Measurements from ENCODE around the gene LRG1.
"Not testable (repeated sequence)": the region's sequence is repeated elsewhere in the genome, so short reads cannot be mapped to it uniquely, and the experiment has no call there.

- not testable (repeated sequence) for TF ChIP-seq POLR2A, CTCF, POLR2AphosphoS5, EP300 (IDR thresholded peaks at IDR 0.05)
These were observed 12.5 kb downstream of the LRG1 start for GRCh38 chr19:4527377-4527776.

All from gastroesophageal sphincter (tissue), 3 donors.